Esophagus mucosa (tissue), 1 donor: ENCODE results near the gene KLHL2. TPM values are rescaled to one million over a fixed set of nuclear protein-coding genes. Genes with fewer than 3 reads are reported as not detected.

Experiments used
- ATAC-seq: fragments of 200-7000 bp; cut with Tn5 transposase; one replicate; pipeline ENCODE4 v1.9.1; 2020
- total RNA-seq: library from RNA; stranded (reverse); gene quantifications from one replicate; pipeline ENCODE4 v1.2.4, GENCODE V29; 2023
- donor health status: DM: yes; HTN: yes; CAD: no.

KLHL2 gene
- total RNA-seq, 1 donor from 2014 or later, result 26.7 TPM

DNA sequence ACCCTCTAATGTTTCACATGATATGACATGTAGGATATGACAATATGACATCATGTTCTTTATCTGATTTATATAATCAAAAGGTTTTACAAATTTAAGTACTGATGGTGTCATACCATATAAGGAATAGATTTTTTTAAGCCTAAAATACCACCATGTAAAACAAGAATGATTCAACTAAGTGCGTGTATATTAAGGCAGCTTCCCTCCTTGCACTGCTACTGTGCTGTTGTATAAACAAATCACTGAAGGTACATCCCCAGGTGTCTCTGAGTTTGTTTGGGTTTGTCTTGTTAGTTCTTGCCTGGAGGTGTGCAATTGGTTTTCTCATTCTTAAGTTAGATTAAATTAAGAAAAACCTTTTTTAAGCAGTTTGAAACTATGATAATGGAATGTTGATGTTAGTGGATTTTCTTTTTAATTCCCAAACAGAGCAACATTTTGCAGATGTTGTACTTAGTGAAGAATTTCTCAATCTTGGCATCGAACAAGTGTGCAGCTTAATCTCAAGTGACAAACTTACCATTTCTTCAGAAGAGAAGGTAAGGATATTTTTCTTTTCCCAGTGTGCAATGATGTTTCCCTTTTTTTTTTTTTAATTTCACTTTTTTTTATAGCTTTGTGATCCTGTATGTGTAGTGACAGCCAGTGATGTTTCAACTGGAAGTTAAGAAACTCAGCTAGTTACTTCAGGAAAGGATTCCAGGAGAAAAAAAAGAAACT is 86.7 kb downstream of the KLHL2 start:
- no peak for ATAC-seq

DNA sequence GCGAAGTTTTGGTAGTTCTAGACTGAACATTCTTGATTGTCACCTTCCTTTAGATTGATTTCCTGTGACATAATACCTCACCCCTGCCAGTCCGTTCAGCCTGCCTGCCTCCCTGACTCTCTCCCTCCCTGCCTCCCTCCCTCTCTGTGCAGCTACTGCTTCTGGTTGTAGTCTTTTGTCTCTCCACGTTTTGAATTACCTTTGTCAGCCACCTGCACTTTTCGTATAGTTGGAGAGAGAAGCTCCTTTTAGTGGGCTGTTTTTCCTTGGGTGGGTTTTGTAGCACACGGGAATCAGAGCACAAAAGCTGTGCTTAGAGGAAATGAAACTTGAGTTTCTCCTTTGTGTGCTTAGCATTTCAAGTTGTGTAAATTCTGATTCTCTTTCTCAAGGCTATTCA is 87.5 kb downstream of the KLHL2 start:
- ATAC-seq, result peak; percentile 46

DNA sequence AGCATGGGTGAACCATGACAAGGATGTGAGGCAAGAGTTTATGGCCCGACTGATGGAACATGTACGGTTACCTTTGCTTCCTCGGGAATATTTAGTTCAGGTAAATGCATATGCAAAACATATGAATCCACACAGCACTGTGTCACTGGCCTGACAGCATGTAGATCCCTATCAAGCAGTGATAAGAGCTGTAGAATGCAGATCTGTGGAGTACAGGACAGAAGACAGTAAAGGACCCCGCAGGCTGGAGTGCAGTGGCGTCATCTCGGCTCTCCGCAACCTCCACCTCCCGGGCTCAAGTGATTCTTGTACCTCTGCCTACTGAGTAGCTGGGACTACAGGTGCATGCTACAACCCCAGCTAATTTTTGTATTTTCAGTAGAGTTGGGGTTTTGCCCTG is 90.3 kb downstream of the KLHL2 start:
- no peak for ATAC-seq

DNA sequence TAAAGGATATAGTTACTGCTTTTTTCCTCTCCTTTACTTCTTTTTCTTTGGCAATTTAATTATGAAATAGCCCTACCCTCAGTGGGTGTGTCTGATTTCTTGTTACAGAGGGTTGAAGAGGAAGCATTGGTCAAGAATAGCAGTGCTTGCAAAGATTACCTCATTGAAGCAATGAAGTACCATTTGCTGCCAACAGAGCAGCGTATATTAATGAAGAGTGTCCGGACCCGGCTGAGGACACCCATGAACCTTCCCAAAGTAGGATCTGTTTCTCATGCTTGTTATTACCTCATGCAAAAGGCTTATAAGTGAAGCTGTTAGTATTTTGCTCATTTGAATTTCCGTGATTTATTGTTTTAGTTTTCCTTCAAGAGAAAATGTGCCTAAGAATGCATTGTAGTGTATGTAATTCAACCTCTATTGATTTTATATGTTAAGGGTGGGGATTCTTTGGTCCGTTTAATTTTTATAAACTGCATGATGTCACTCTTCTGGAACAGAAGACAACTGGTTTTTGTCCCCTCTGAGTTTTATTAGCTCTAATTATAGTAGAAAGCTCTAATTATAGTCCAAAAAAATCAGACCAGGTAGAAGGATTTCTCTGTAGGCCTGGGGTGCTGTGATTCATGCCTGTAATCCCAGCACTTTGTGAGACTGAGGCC is 92.2 kb downstream of the KLHL2 start:
- ATAC-seq, result peak; percentile 54

DNA sequence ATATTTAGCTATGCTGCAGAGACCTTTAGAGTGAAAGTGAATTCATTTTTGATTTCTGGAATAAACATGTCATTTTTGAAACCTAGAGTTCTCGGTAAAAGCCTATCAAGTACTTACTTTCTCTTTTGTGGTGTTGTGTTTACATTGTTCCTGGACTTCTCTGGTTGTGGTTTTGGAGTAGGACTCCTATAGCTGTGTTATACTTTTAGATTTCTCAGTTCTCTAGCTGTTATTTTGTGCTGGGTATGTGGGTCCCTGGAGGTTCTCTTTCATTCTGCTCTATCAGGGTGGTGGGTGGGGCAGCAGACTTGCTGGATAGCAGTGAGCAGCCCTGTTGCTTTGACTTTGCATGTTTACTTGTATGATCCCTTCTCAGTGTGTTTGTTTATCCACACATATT is 94.5 kb downstream of the KLHL2 start:
- ATAC-seq, result no peak

DNA sequence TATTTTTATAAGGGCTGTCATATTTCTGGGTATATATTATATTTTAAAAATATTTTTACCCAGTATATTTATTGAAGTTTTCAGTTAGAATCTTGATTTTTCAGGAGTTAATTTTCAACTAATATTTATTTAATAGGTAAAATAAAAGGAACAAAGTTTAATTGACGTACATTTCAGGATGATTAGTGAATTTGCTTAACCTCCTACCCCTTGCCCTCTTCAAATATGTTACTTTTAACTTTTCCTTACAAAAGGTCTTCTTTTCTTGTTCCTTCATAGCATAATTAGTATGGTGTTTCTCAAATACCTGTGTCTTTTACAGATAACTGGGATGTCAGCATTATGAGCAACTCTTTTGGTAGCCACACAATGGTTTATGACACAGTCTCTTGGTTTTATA is 95.3 kb downstream of the KLHL2 start:
- ATAC-seq, result no peak

DNA sequence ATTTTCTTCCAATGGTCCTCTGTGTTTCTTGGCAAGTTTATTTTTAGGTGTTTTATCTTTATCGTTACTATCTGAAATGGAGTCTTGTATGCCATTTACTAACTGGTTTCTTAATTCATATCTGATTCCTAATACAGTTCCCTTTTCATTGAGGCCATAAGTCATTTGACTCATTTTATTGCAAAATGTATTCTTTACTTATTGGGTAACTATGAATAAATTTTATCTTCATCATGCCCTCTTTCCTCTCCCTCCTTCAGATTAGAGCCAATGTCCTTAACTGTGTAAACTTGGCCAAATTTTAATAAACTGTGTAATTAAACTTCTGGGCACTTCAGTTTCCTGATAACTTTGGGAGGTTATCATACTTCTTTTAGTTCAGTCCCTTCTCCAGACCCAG is 100.8 kb downstream of the KLHL2 start:
- no peak for ATAC-seq

DNA sequence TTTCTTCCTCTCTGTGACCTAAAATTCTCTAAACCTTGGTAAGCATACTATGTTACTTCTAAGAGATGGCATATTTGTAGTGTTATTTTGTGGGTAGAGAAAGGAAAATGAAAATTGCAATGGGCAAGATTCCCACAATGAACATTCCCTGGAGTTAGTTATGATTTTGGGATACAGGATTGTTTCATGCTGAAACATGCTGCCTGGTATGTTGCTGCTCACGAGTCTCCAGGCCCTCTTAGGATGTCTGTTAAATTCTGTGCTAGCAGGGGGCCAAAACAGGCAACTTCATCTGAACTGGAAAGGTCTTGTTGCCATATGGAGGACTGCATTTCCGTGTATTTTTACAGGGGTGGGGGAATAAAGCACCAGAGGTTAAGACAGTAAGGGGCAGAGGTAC is 101.2 kb downstream of the KLHL2 start:
- ATAC-seq, result no peak

DNA sequence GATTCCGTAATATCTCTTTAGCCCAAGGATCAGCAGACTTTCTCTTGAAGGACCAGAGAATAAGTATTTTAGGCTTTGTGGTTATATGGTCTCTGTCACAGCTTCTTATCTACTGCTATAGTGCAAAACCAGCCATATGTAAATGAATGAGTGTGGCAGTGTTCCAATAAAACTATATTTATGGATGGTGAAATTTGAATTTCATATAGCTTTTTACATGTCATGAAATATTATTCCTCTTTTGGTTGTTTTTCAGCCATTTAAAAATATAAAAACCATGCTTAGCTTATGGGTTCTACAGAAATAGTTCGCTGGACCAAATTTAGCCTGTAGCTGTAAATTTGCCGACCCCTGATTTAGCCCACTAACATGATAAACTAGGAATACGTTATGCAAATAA is 102.1 kb downstream of the KLHL2 start:
- no peak for ATAC-seq

DNA sequence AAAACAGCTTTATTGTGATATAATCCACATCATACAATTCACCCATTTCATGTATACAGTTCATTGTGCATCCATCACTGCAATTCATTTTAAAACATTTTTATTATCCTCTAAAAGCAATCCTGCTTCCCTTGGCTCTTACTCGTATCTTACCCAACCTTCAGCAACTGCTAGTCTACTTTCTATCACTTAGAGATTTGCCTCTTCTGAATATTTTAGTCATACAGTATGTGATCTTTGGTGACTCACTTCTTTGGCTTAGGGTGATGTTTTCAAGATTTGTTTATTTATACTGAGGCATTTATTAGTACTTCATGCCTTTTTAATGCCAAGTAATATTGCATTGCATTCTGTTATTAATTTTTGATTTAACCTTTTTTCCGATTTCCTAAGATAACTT is 105.1 kb downstream of the KLHL2 start:
- ATAC-seq, result peak; percentile 61

DNA sequence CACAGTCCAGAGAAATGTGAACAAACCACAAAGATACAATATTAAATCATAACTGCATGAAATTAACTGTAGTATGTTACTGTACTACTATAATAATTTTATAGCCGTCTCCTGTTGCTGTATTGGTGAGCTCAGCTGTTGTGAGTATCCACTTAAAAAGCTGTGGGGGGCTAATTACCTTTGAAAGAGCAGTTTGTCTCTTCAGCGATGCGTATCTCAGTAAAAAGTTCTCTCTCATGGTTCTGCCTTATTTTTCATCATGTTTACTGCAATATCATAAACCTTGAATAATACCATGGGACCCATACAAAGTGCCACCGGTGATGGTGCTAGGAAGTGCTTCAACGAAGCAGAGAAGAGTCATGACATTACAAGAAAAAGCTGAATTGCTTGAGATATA is 111.7 kb downstream of the KLHL2 start:
- ATAC-seq, result no peak

DNA sequence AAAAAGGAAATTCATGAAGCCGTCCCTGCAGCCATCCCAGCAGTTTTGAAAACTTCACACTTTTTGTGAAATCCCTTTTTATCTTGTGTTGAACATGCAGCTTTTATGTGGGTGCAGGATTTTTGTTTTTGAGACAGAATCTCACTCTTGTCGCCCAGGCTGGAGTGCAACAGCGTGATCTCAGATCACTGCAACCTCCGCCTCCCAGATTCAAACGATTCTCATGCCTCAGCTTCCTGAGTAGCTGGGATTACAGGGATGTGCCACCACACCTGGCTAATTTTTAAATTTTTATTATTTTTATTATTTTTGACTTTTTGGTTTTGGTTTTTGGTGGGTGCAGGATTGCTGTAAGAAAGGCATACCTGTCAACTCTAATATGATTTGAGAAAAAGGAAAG is 112.1 kb downstream of the KLHL2 start:
- ATAC-seq, result no peak

DNA sequence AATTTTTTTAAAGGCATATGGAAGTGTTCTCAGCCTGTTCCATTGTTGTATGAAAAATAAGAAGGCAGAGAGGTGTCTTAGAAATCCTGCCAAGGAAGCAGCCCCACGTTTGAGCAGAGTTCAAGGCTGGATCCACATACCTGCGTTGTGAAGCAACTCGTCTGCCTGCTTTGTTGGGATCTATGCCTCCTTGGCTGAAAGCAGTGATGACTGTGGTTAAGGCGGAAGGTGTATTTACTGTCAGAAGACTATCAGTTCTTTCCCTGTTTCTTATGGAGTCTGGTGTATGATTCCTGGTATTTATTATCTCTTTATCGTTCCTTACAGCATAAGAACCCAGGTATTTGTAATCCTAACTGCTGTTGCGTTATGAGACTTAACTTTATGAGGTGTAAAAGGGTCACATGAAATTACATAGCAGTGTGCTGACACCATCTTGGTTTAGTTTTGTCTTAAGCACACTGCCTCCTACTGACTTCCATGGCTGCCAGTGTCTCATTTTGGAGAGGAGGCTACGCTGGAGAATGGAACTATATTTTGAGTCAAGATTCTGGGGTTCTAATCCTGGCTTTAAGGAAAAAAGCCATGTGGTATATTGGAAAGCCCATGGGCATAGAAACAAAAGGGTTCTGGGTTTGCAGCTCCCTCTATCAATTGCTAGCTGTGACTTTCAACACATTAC is 117.0 kb downstream of the KLHL2 start:
- ATAC-seq, result no peak

DNA sequence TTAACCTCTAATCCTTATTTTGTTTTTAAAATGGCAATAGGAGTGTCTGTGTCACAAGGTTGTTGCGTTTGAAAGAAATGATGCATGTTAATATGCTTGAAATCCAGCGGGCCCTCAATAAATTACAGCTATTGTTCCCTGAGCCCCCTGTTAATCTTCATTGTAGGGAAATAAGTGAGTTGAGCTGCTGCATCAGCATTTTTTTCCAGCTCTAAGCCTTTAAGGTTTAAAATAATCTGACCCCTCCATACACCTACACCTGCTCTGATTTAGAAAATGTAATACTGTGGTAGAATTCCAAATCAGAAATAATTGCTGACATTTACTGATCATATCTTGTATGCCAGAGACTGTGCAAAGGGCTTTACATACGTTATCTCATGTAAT is 117.5 kb downstream of the KLHL2 start:
- ATAC-seq, result no peak

DNA sequence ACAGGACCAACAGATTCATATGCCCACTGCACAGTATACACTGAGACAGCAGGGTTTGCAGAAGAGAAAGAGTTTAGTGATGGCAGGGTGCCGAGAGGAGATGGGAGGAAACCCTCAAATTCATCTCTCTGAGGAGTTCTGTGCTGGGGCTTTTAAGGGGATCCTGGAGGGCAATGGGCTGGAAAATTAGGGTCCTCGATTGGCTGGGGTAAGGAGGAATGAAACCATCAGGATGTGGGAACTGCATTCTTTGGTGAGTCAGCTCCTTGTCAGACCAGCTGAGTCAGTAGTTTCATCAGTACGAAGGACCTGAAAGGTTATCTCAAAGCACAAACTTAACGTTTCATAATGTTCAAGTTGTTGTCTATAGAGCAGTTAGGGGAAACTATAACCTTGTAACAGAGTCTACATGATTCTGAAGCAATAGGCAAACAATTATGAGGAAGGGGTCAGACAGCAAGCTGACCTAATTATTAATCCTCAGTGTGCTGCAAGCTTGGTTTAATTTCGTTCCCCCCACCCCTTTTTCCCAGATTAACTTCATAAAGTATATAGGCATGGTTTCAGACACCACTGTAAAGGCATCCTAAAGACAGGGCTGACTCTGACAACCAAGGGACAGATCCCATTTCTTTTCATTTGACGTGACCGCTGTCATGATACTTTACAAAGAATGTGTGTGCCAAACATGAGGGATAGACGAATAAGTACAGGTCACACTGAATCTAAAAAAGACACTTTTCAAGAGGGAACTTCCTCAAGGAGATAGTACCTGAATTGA is 118.6 kb downstream of the KLHL2 start:
- ATAC-seq, result peak; percentile 13

DNA sequence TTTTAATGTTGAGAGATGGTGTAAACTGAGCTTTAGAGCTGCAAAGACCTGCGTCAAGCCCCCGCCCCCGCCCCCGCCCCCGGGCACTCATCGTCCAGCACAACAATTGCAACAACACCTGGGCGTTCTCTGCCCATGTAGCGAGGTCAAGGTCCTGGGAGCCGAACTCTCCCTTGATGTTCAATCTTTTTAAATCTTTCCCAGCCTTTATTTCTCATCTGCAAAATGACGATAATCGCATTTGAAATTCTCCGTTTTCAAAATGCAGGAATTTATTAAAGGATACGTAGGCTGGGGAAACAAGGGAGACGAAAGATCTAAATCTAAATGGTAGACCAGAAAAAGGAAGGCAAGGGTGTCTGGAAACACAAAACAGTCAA is 119.5 kb downstream of the KLHL2 start:
- no peak for ATAC-seq

DNA sequence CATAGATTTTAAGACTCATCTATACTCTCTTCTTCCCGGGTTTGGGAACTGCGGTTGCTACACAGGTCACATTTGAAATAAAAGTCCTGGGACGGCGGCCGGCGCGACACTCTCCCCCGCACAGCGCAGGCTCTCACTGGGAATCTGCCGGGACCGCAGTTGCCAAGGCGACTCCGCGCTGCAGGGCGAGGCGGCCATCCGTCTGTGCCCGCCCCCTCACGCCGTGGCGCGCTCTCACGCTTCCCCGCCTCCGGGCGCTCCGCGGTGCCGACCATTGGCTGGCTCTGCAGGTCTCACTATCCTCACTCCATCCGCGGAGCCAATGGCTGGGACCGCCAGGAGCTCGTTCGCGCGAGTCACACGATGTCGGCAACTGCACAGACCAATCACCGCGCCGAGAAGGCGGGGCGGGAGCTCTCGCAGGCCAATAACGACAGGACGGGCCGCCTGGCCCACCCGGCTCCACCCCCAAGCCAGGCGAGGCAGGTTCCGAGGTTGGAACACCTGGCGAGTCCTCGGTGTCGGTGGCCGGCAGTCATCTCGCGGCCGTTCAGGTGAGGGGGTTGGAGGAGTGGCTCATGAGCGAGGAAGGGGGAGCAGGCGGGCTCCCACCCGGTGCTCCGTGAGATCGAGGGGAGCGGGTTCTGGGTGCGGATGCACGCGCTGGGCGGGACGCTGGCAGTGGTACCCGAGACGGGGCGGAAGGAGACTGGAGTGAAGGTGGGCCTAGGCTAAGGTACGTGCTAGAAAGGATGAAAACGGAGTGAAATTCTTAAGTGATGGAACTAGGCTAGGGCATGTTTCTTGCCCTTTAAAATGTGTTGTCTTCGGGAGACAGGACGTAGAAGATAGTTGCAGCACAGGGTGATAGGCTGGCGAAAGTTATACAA is 120.1 kb downstream of the KLHL2 start, which contains the start of gene MSMO1:
Gene MSMO1, plus strand, starts transcription at position 459 of the 890 bp plus-strand sequence. CDS start 5,702 bp downstream, outside the sequence.
- peak; percentile 98 for ATAC-seq

DNA sequence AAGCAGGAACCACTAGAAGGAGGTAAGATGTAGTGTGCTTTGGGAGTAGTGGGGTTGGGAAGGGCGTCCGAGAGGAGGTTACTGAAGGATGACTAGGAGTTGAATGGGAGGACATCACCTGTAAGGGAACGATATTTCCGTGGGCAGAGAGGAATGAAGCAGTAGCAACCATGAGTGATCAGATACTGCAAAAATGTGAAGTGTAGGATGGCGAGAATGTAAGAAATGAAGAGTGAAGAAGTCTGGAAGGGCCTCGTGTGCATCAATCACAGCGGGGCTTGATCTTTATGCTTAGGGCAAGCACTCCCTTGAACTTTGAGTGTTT is 120.7 kb downstream of the KLHL2 start:
- ATAC-seq, result no peak

DNA sequence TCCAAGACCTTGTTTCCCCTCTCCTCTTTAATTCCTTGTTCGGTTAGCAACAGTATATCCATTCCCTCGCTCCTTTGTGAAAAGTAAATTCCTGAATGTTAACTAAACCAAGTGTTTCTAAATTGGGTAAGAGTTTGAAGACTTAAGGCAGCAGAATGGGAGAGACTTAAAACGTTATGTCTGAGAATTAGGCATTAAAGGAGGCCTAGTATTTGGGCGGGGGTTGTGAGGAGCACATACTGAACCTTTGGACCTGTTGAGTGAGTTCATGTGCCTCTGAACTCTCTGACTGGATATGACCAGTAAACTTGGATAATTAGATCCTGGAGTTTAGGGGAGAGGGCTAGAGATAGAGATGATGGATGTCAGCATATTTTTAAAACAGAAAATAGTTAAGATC is 121.3 kb downstream of the KLHL2 start:
- ATAC-seq, result no peak

DNA sequence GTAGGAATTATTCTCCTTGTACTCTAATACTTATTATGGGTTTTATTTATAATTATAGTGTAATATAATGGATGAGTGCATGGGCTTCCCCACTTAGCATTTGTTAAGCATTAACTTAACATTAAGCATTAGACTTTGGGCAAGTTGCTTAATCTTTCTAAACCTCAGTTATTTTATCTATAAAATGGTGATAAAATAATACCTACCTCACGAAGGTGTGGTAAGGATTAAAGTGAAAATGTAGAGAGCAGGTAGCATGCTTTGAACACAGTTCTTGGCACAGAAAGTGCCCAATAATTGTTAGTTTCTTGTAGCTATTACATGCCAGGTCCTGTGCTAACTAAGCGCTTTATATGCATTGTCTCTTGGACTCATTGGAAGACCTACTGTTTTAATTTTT is 122.7 kb downstream of the KLHL2 start:
- ATAC-seq, result no peak

DNA sequence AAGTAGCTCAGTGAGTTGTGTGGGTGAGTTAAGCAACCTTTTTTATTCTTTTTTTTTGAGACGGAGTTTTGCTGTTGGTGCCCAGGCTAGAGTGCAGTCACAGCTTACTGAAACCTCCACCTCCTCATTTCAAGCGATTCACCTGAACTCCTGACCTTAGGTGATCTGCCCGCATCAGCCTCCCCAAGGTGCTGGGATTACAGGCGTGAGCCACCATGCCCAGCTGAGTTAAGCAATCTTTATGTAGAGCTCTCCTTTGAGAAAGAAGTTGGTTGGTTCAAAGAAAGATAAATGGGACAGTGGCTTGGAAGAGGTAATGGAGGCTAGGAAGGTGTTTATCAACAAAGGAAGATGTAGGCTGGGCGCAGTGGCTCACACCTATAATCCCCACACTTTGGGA is 123.3 kb downstream of the KLHL2 start:
- no peak for ATAC-seq

DNA sequence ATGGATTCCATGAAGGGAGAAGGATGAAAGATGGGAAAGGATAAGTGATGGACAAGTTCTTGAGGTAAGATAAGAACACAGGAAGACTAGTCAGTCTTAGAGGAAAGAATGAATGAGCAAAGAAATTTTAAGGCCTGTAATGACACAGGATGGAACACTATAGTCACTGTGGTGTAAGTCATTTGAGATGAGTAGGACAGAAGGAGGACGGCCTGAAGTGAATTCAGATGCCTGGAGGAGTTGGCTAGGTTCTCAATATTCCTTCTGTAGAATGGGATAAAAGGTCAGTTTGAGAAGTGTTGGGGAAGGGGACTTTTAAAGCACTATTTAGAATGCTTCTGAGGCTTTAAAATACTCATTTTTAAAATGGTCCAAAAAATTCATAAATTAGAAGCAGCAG is 124.0 kb downstream of the KLHL2 start:
- no peak for ATAC-seq
